Hepatocyte (in vitro differentiated cells): ENCODE measurements around the gene DHRS12. TPM values are rescaled to one million over a fixed set of nuclear protein-coding genes. Genes with fewer than 3 reads are reported as not detected.

Source experiments
- DNase-seq: peaks from one replicate; pipeline ENCODE4 v3.0.0-alpha.2; 2016; ENCODE audit warnings: low spot score
- H2AFZ ChIP-seq: fragments of 200-600 bp; sonication (generic); 2 replicates; pipeline ENCODE4 v1.6.0; 2016; ENCODE audit warnings: antibody characterized with exemption, mild to moderate bottlenecking
- H3K27ac ChIP-seq: fragments of 200-600 bp; sonication (generic); 2 replicates; pipeline ENCODE4 v1.5.1; 2016; ENCODE audit warnings: mild to moderate bottlenecking
- H3K27me3 ChIP-seq: fragments of 200-600 bp; sonication (generic); 2 replicates; pipeline ENCODE4 v1.6.1; 2016
- H3K36me3 ChIP-seq: fragments of 200-600 bp; sonication (generic); replicated peaks from 2 replicates; pipeline ENCODE4 v1.5.1; 2016; ENCODE audit warnings: low read depth; ENCODE audit not compliant: insufficient read depth
- H3K4me1 ChIP-seq: fragments of 200-600 bp; sonication (generic); 2 replicates; pipeline ENCODE4 v1.5.1; 2016; ENCODE audit warnings: mild to moderate bottlenecking, moderate library complexity; ENCODE audit not compliant: insufficient read depth
- H3K4me2 ChIP-seq: fragments of 200-600 bp; sonication (generic); 2 replicates; pipeline ENCODE4 v1.6.0; 2016
- H3K4me3 ChIP-seq: fragments of 200-600 bp; sonication (generic); 2 replicates; pipeline ENCODE4 v1.5.1; 2016; ENCODE audit warnings: mild to moderate bottlenecking
- H3K79me2 ChIP-seq: fragments of 200-600 bp; sonication (generic); 2 replicates; pipeline ENCODE4 v1.6.0; 2017; ENCODE audit warnings: mild to moderate bottlenecking
- H3K9me2 ChIP-seq: fragments of 200-600 bp; sonication (generic); replicated peaks from 2 replicates; pipeline ENCODE4 v1.6.0; 2017; ENCODE audit warnings: mild to moderate bottlenecking; ENCODE audit not compliant: insufficient read depth
- H3K9me3 ChIP-seq: fragments of 200-600 bp; sonication (generic); 2 replicates; pipeline ENCODE4 v1.5.1; 2016; ENCODE audit warnings: low read depth, mild to moderate bottlenecking
- H4K20me1 ChIP-seq: fragments of 200-600 bp; sonication (generic); 2 replicates; pipeline ENCODE4 v1.6.0; 2016; ENCODE audit warnings: mild to moderate bottlenecking; ENCODE audit not compliant: insufficient read depth, poor library complexity, severe bottlenecking
- EZH2 ChIP-seq: fragments of 200-600 bp; sonication (generic); IDR thresholded peaks from 2 replicates; pipeline ENCODE4 v1.6.1; 2016; ENCODE audit warnings: antibody characterized with exemption, mild to moderate bottlenecking, borderline replicate concordance
- EZH2phosphoT487 ChIP-seq: fragments of 200-600 bp; sonication (generic); IDR thresholded peaks from one replicate; pipeline ENCODE4 v1.6.1; 2018; ENCODE audit warnings: antibody characterized with exemption, mild to moderate bottlenecking, low read depth, moderate library complexity; ENCODE audit not compliant: unreplicated experiment, severe bottlenecking
- WGBS: methylation state at CpG from one replicate; pipeline ENCODE4 v1.1.6; 2016; ENCODE audit warnings: low lambda C conversion rate; ENCODE audit errors: missing lambda C conversion rate; 5-methylcytosine and 5-hydroxymethylcytosine counted together
- polyA plus RNA-seq: library from polyadenylated mRNA; unstranded; fragments of >200 nt; fragmentation: Nextera tagmentation; extraction: Ambion mirVana; gene quantifications from 2 replicates; pipeline ENCODE4 v1.2.1, GENCODE V29; 2016
- total RNA-seq: library from RNA; depleted of rRNA; stranded (reverse); fragments of >200 nt; gene quantifications from 2 replicates; pipeline ENCODE4 v1.2.3, GENCODE V29; 2014
- TF ChIP-seq, protein P1 (sequence below): fragments of 200-600 bp; sonication (generic); IDR thresholded peaks from 2 replicates; pipeline ENCODE4 v1.5.1; 2016; ENCODE audit warnings: antibody characterized with exemption, mild to moderate bottlenecking; ENCODE audit not compliant: poor library complexity

DHRS12 gene
- total and polyA plus RNA-seq, 2 experiments from 2014 or later, result 4.6 to 13.5 TPM

DNA sequence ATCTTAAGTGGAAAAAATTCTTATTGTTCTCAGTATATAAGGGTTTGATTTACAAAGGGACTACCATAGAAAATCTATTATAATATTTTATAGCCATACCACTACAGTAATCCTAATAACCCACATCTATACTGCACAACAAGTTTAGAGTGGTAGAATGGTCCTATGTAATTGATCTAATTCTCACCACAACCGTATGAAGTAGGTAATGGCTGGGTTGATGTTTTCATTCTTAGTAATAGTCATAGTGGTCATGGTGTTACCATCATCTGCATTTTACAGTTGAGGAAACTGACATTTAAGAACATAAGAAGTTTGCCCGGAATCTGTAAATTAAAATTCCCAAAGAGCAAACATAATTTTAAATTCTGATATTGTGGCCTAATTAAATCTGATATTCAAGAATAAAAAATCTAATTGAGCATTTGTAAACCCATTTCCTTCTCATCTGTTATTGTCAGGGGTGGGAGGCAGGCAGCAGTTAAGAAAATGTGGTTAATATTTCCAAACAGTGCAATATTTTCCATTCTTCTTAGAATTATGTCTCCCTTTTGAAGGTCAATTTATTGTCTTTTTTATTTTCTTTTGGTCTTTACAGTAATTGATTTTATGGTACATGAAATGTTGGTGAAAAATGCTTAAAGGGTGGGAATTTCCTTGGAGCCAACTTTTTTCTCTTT, 65.6 kb downstream of the DHRS12 start:
- Histone ChIP-seq H4K20me1 (no peaks in the 10 kb centered on the region), H3K27ac (peak overlapping the region; percentile 75), H2AFZ (no peak overlapping the region), H3K9me2 (no peaks in the 10 kb centered on the region), H3K79me2 (no peaks in the 10 kb centered on the region), H3K27me3 (no peaks in the 10 kb centered on the region), H3K36me3 (no peaks in the 10 kb centered on the region), H3K4me2 (no peak overlapping the region), H3K9me3 (no peaks in the 10 kb centered on the region), H3K4me1 (peaks cover 18% of the 10 kb centered on the region), H3K4me3 (no peak overlapping the region)
- no peak for DNase-seq
- 97% methylated on average over 2 of the region's 2 CpGs for WGBS
- no peak for TF ChIP-seq EZH2
- TF ChIP-seq EZH2phosphoT487, result no peak
- TF ChIP-seq, protein P1, sequence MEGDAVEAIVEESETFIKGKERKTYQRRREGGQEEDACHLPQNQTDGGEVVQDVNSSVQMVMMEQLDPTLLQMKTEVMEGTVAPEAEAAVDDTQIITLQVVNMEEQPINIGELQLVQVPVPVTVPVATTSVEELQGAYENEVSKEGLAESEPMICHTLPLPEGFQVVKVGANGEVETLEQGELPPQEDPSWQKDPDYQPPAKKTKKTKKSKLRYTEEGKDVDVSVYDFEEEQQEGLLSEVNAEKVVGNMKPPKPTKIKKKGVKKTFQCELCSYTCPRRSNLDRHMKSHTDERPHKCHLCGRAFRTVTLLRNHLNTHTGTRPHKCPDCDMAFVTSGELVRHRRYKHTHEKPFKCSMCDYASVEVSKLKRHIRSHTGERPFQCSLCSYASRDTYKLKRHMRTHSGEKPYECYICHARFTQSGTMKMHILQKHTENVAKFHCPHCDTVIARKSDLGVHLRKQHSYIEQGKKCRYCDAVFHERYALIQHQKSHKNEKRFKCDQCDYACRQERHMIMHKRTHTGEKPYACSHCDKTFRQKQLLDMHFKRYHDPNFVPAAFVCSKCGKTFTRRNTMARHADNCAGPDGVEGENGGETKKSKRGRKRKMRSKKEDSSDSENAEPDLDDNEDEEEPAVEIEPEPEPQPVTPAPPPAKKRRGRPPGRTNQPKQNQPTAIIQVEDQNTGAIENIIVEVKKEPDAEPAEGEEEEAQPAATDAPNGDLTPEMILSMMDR, result no peak

DNA sequence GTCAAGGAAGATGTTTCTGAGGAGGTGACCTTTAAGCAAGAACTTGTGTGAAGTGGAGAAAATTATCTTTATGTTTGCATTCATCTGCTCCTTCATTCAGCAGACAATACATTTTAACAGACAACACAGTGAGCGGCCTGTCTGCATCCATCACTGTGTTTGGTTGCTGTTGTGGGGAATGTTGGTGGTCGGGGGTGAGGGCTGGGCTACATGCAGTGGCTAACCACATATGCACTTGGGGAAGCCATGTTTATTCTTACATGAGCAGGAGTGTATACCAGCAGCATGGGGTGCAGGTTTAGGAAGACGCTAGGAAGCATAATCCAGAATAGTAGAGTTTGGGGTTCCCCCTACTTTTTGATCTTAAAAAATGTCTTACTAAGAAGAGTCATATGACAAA, 66.4 kb downstream of the DHRS12 start:
- WGBS, result 93% methylated on average over 3 of the region's 3 CpGs
- Histone ChIP-seq H3K79me2 (no peaks in the 10 kb centered on the region), H2AFZ (no peak overlapping the region), H3K9me3 (no peaks in the 10 kb centered on the region), H4K20me1 (no peaks in the 10 kb centered on the region), H3K4me2 (no peak overlapping the region), H3K9me2 (no peaks in the 10 kb centered on the region), H3K27ac (no peak overlapping the region), H3K36me3 (no peaks in the 10 kb centered on the region), H3K4me1 (peaks cover 18% of the 10 kb centered on the region), H3K4me3 (no peak overlapping the region), H3K27me3 (no peaks in the 10 kb centered on the region)
- no peak for DNase-seq
- no peak for TF ChIP-seq EZH2
- TF ChIP-seq, protein P1, result no peak
- TF ChIP-seq EZH2phosphoT487, result no peak

GRCh38 chr13:51734786-51735185, 69.2 kb downstream of the DHRS12 start:
- DNase-seq, result no peak
- Histone ChIP-seq H3K79me2 (no peaks in the 10 kb centered on the region), H3K4me3 (no peak overlapping the region), H2AFZ (no peak overlapping the region), H3K9me2 (no peaks in the 10 kb centered on the region), H3K27me3 (no peaks in the 10 kb centered on the region), H3K4me1 (peaks cover 32% of the 10 kb centered on the region), H3K4me2 (no peak overlapping the region), H3K9me3 (no peaks in the 10 kb centered on the region), H3K27ac (no peak overlapping the region), H3K36me3 (no peaks in the 10 kb centered on the region), H4K20me1 (no peaks in the 10 kb centered on the region)
- WGBS, result 95% methylated on average over 2 of the region's 2 CpGs
- TF ChIP-seq, protein P1, result no peak
- TF ChIP-seq EZH2phosphoT487, result no peak
- TF ChIP-seq EZH2, result no peak
